SK-N-SH (cell line): ENCODE data around the gene DBNDD2. TPM values are rescaled to one million over a fixed set of nuclear protein-coding genes. Genes with fewer than 3 reads are reported as not detected.

Source experiments
- CTCF ChIA-PET: fragments of 300-600, 350-600 bp; formaldehyde crosslinking; extraction: SDS; loops from one replicate; lab custom pipeline; 2021; lab: Yijun Ruan, JAX
- POLR2A ChIA-PET: fragments of 350-600 bp; sonication (Branson Sonifier 250); formaldehyde crosslinking; extraction: SDS; loops from one replicate; lab custom pipeline; 2020; ENCODE audit warnings: antibody characterized with exemption, inconsistent platforms; lab: Yijun Ruan, JAX
- DNase-seq: peaks from one replicate; pipeline ENCODE4 v3.0.0; 2012
- H2AFZ ChIP-seq: fragments of 200-600 bp; sonication (generic); 2 replicates; pipeline ENCODE4 v1.8.1; 2016; ENCODE audit warnings: antibody characterized with exemption, mild to moderate bottlenecking, low read depth
- H3F3A ChIP-seq: fragments of 200-600 bp; sonication (generic); replicated peaks from 2 replicates; pipeline ENCODE3; 2016; ENCODE audit warnings: antibody characterized with exemption, mild to moderate bottlenecking; ENCODE audit not compliant: insufficient read depth
- H3K27ac ChIP-seq, 2 experiments: fragments of 200-500 bp in 1 of 2; fragments of 200-600 bp in 1 of 2; sonication (Bioruptor generic) in 1 of 2; sonication (generic), shearing (Covaris generic) in 1 of 2; 2 replicates each; pipeline versions ENCODE4 v1.5.1 to v1.6.1; 2014 to 2016; ENCODE audit warnings: low read depth in 2 of 2, inconsistent platforms in 1 of 2, low read length in 1 of 2, mild to moderate bottlenecking in 1 of 2, mixed read lengths in 1 of 2
- H3K27me3 ChIP-seq: fragments of 200-600 bp; sonication (generic), shearing (Covaris generic); 2 replicates; pipeline ENCODE4 v1.6.1; 2016; ENCODE audit warnings: mixed run types; ENCODE audit not compliant: insufficient read depth
- H3K36me3 ChIP-seq, 2 experiments: fragments of 200-500 bp in 1 of 2; fragments of 200-600 bp in 1 of 2; sonication (Bioruptor generic) in 1 of 2; sonication (generic) in 1 of 2; replicated peaks in 1 of 2; 2 replicates each; pipeline versions ENCODE3 to v1.5.1; 2014 to 2016; ENCODE audit warnings: low read length in 1 of 2, mild to moderate bottlenecking in 1 of 2; ENCODE audit not compliant: insufficient read depth in 2 of 2, control insufficient read depth in 1 of 2
- H3K4me1 ChIP-seq, 2 experiments: fragments of 200-500 bp in 1 of 2; fragments of 200-600 bp in 1 of 2; sonication (Bioruptor generic) in 1 of 2; sonication (generic), shearing (Covaris generic) in 1 of 2; 2 replicates each; pipeline versions ENCODE4 v1.5.1 to v1.6.1; 2014 to 2016; ENCODE audit warnings: low read depth in 1 of 2, low read length in 1 of 2, mixed run types in 1 of 2; ENCODE audit not compliant: insufficient read depth in 2 of 2, control insufficient read depth in 1 of 2
- H3K4me2 ChIP-seq: fragments of 200-600 bp; sonication (generic), shearing (Covaris generic); 2 replicates; pipeline ENCODE4 v1.6.1; 2017; ENCODE audit warnings: mixed run types
- H3K4me3 ChIP-seq, 2 experiments: fragments of 200-500 bp in 1 of 2; fragments of 200-600 bp in 1 of 2; sonication (Bioruptor generic) in 1 of 2; sonication (generic), shearing (Covaris generic) in 1 of 2; 2 replicates each; pipeline versions ENCODE4 v1.5.1 to v1.8.1; 2014 to 2016; ENCODE audit warnings: low read depth in 2 of 2, inconsistent platforms in 1 of 2, low read length in 1 of 2, mild to moderate bottlenecking in 1 of 2, mixed read lengths in 1 of 2, moderate library complexity in 1 of 2
- H3K79me2 ChIP-seq: fragments of 200-600 bp; sonication (generic); 2 replicates; pipeline ENCODE4 v1.8.1; 2017; ENCODE audit warnings: mild to moderate bottlenecking; ENCODE audit not compliant: insufficient read depth
- H3K9ac ChIP-seq: fragments of 200-600 bp; sonication (generic); 2 replicates; pipeline ENCODE4 v1.6.1; 2017; ENCODE audit warnings: mixed run types
- H3K9me2 ChIP-seq: fragments of 200-600 bp; sonication (generic); 2 replicates; pipeline ENCODE4 v1.6.1; 2017; ENCODE audit warnings: mixed run types
- H3K9me3 ChIP-seq: fragments of 200-600 bp; sonication (generic); 2 replicates; pipeline ENCODE4 v1.6.1; 2017; ENCODE audit warnings: mixed run types, mild to moderate bottlenecking, moderate library complexity
- H4K20me1 ChIP-seq: fragments of 200-600 bp; sonication (generic); 2 replicates; pipeline ENCODE4 v1.6.1; 2017; ENCODE audit warnings: mild to moderate bottlenecking, mixed run types; ENCODE audit not compliant: insufficient read depth
- EP300 ChIP-seq, 2 experiments: IDR thresholded peaks; 2 replicates each; pipeline versions ENCODE4 v1.4.0 to v1.6.1; 2012; ENCODE audit warnings: borderline replicate concordance in 1 of 2, low read depth in 1 of 2, low read length in 1 of 2
- EZH2phosphoT487 ChIP-seq: fragments of 200-600 bp; sonication (generic); IDR thresholded peaks from 2 replicates; pipeline ENCODE4 v1.6.1; 2017; ENCODE audit warnings: low read depth, mixed run types, mild to moderate bottlenecking, antibody characterized with exemption, moderate library complexity, borderline replicate concordance
- FOSL2 ChIP-seq: IDR thresholded peaks from 2 replicates; pipeline ENCODE4 v1.4.0; 2012; ENCODE audit warnings: low read depth, mild to moderate bottlenecking, moderate library complexity, borderline replicate concordance
- JUND ChIP-seq: IDR thresholded peaks from 2 replicates; pipeline ENCODE4 v1.4.0; 2012
- MAX ChIP-seq: IDR thresholded peaks from 2 replicates; pipeline ENCODE4 v1.4.0; 2012; ENCODE audit warnings: low read depth
- MEF2A ChIP-seq: IDR thresholded peaks from 2 replicates; pipeline ENCODE4 v1.4.0; 2012; ENCODE audit warnings: low read depth, borderline replicate concordance
- NFIC ChIP-seq: IDR thresholded peaks from 2 replicates; pipeline ENCODE4 v1.4.0; 2012; ENCODE audit warnings: borderline replicate concordance
- RCOR1 ChIP-seq: fragments of 150-350 bp; IDR thresholded peaks from 2 replicates; pipeline ENCODE4 v1.6.1; 2017; ENCODE audit warnings: antibody characterized with exemption, low read length
- REST ChIP-seq: IDR thresholded peaks from 2 replicates; pipeline ENCODE4 v1.6.1; 2012; ENCODE audit warnings: mild to moderate bottlenecking, low read depth, low read length, moderate library complexity
- RXRA ChIP-seq: IDR thresholded peaks from 2 replicates; pipeline ENCODE4 v1.4.0; 2012; ENCODE audit warnings: low read depth, mild to moderate bottlenecking, borderline replicate concordance
- TAF1 ChIP-seq: IDR thresholded peaks from 2 replicates; pipeline ENCODE4 v1.6.1; 2012; ENCODE audit warnings: low read depth, mild to moderate bottlenecking, low read length, moderate library complexity, borderline replicate concordance
- TCF12 ChIP-seq: IDR thresholded peaks from 2 replicates; pipeline ENCODE4 v1.4.0; 2012
- TEAD4 ChIP-seq: IDR thresholded peaks from 2 replicates; pipeline ENCODE4 v1.4.0; 2012; ENCODE audit warnings: mild to moderate bottlenecking, borderline replicate concordance; ENCODE audit not compliant: insufficient read depth
- YY1 ChIP-seq: IDR thresholded peaks from 2 replicates; pipeline ENCODE4 v1.4.0; 2012; ENCODE audit warnings: low read depth, mild to moderate bottlenecking
- WGBS: methylation state at CpG from one replicate; pipeline ENCODE4 v1.1.6; 2017; ENCODE audit warnings: low lambda C conversion rate; 5-methylcytosine and 5-hydroxymethylcytosine counted together
- polyA plus RNA-seq, 3 experiments: library from polyadenylated mRNA; depleted of rRNA; stranded (reverse); fragments of >200 nt; gene quantifications; 2 replicates each; pipeline ENCODE4 v1.2.3, GENCODE V29; 2012
- TF ChIP-seq, protein P1 (sequence below): IDR thresholded peaks from 2 replicates; pipeline ENCODE4; 2012

DBNDD2 gene
- polyA plus RNA-seq, 1 of the 3 experiments (the other 2 are of a cell fraction) = 22.4 TPM

- TF ChIP-seq MEF2A (no peak), RCOR1 (no peak), FOSL2 (peak; percentile 77), TAF1 (no peak), TCF12 (peak; percentile 71; the same call in 1 of the 2 replicates), NFIC (peak; percentile 85), TEAD4 (peak; percentile 34; the same call in 1 of the 2 replicates), EZH2phosphoT487 (no peak), MAX (peak; percentile 66; the same call in 1 of the 2 replicates), EP300 (IDR thresholded peaks at IDR 0.05; ENCODE audit: borderline replicate concordance in 1 of 2, low read depth in 1 of 2, low read length in 1 of 2) (peak in 1 of 2 experiments; percentile 36; a peak in 1 of 4 replicates), REST (no peak), RXRA (no peak), YY1 (no peak), JUND (peak; percentile 58)
- TF ChIP-seq, protein P1, sequence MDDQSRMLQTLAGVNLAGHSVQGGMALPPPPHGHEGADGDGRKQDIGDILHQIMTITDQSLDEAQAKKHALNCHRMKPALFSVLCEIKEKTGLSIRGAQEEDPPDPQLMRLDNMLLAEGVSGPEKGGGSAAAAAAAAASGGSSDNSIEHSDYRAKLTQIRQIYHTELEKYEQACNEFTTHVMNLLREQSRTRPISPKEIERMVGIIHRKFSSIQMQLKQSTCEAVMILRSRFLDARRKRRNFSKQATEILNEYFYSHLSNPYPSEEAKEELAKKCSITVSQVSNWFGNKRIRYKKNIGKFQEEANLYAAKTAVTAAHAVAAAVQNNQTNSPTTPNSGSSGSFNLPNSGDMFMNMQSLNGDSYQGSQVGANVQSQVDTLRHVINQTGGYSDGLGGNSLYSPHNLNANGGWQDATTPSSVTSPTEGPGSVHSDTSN = peak; percentile 71
- no peaks in the 10 kb centered on the region for H3K27me3 ChIP-seq
- no peaks in the 10 kb centered on the region for H4K20me1 ChIP-seq
- WGBS = 67% methylated on average over 14 of the region's 17 CpGs
- no peak for DNase-seq
- peaks cover 6 to 7% of the 10 kb centered on the region in 2 experiments for H3K4me1 ChIP-seq
- H3K4me2 ChIP-seq = peak overlapping the region; percentile 27; the same call in 1 of the 2 replicates
- H3F3A ChIP-seq = peaks cover 3% of the 10 kb centered on the region
- peaks cover 25 to 55% of the 10 kb centered on the region in 2 experiments for H3K36me3 ChIP-seq
- H3K4me3 ChIP-seq = no peak overlapping the region
- CTCF ChIA-PET = interaction anchor here (0.8 to 1.7 kb wide), 2 partner anchors 18 to 46 kb away, joined by 3 to 15 read pairs; no protein-coding TSS in a partner anchor
- H3K9me3 ChIP-seq = no peaks in the 10 kb centered on the region
- POLR2A ChIA-PET = no interaction called here
- no peaks in the 10 kb centered on the region for H3K9me2 ChIP-seq
- peak overlapping the region in 1 of 2 experiments; percentile 75; a peak in 2 of 4 replicates for H3K27ac ChIP-seq
- H2AFZ ChIP-seq = no peak overlapping the region
- peaks cover 24% of the 10 kb centered on the region for H3K79me2 ChIP-seq
- peak overlapping the region; percentile 45 for H3K9ac ChIP-seq
These were observed 11.4 kb downstream of the DBNDD2 start for GRCh38 chr20:45419188-45420091.
